ENCODE data around the gene RANBP1. TPM values are rescaled to one million over a fixed set of nuclear protein-coding genes. Genes with fewer than 3 reads are reported as not detected.

The RANBP1 gene
- total RNA-seq, 1 donor, result 191 TPM

- TF ChIP-seq CTCF (IDR thresholded peaks at IDR 0.05; ENCODE audit: insufficient read depth, low read length), result no peak
- DNase-seq (ENCODE audit: low read depth), result no peak
- no peak overlapping the region for H3K4me3 ChIP-seq (ENCODE audit: low read depth, low read length)
Measured at GRCh38 chr22:20135265-20135664, 19.4 kb downstream of the RANBP1 start.

- TF ChIP-seq CTCF (IDR thresholded peaks at IDR 0.05; ENCODE audit: insufficient read depth, low read length), result no peak
- no peak for DNase-seq (ENCODE audit: low read depth)
- H3K4me3 ChIP-seq (ENCODE audit: low read depth, low read length), result no peak overlapping the region
Measured at GRCh38 chr22:20135806-20136602, 20.1 kb downstream of the RANBP1 start.

- no peak for TF ChIP-seq CTCF (IDR thresholded peaks at IDR 0.05; ENCODE audit: insufficient read depth, low read length)
- no peak for DNase-seq (ENCODE audit: low read depth)
- H3K4me3 ChIP-seq (ENCODE audit: low read depth, low read length), result no peak overlapping the region
Measured at GRCh38 chr22:20136603-20136873, 20.6 kb downstream of the RANBP1 start.

- no peak overlapping the region for H3K4me3 ChIP-seq (ENCODE audit: low read depth, low read length)
- no peak for DNase-seq (ENCODE audit: low read depth)
- no peak for TF ChIP-seq CTCF (IDR thresholded peaks at IDR 0.05; ENCODE audit: insufficient read depth, low read length)
Measured at GRCh38 chr22:20137113-20137512, 21.2 kb downstream of the RANBP1 start.

- DNase-seq (ENCODE audit: low read depth), result no peak
Measured at GRCh38 chr22:20137671-20138416, 21.9 kb downstream of the RANBP1 start.

GRCh38 chr22:20138417-20138738 lies 22.5 kb downstream of the RANBP1 start:
- TF ChIP-seq CTCF (IDR thresholded peaks at IDR 0.05; ENCODE audit: insufficient read depth, low read length), result no peak
- DNase-seq (ENCODE audit: low read depth), result no peak
- H3K4me3 ChIP-seq (ENCODE audit: low read depth, low read length), result no peak overlapping the region

More at GRCh38 chr22:20137671-20138416, 21.9 kb downstream of the RANBP1 start:
- TF ChIP-seq CTCF (IDR thresholded peaks at IDR 0.05; ENCODE audit: insufficient read depth, low read length), result no peak
- H3K4me3 ChIP-seq (ENCODE audit: low read depth, low read length), result no peak overlapping the region
